Effector memory CD4-positive, alpha-beta T cell (primary cell): ENCODE results near the gene ZBTB9.
A peak's percentile ranks its signal among the peaks of the same experiment; 100 is the strongest.

Source experiments
- DNase-seq, 3 donors: peaks; one replicate each; pipeline ENCODE4 v3.0.0-alpha.2; 2020
- H3K27ac ChIP-seq: 2 replicates; pipeline ENCODE4 v1.7.0; 2013; ENCODE audit warnings: mild to moderate bottlenecking, low read length, moderate library complexity; ENCODE audit not compliant: insufficient read depth, poor library complexity, severe bottlenecking
- H3K27me3 ChIP-seq: replicated peaks from 2 replicates; pipeline ENCODE4 v1.7.0; 2013; ENCODE audit warnings: mild to moderate bottlenecking, low read length; ENCODE audit not compliant: insufficient read depth, control insufficient read depth, poor library complexity, severe bottlenecking
- H3K36me3 ChIP-seq: 2 replicates; pipeline ENCODE4 v1.7.0; 2013; ENCODE audit warnings: mild to moderate bottlenecking, low read length, moderate library complexity; ENCODE audit not compliant: control insufficient read depth, insufficient read depth
- H3K4me1 ChIP-seq: 2 replicates; pipeline ENCODE4 v1.7.0; 2013; ENCODE audit warnings: low read length, mild to moderate bottlenecking; ENCODE audit not compliant: control insufficient read depth, insufficient read depth, poor library complexity, severe bottlenecking
- H3K4me3 ChIP-seq: 2 replicates; pipeline ENCODE4 v1.7.0; 2013; ENCODE audit warnings: low read length, low read depth, mild to moderate bottlenecking; ENCODE audit not compliant: insufficient read depth, poor library complexity, severe bottlenecking
- H3K9me3 ChIP-seq: 2 replicates; pipeline ENCODE4 v1.7.0; 2013; ENCODE audit warnings: mild to moderate bottlenecking, low read length, moderate library complexity; ENCODE audit not compliant: control insufficient read depth

The ZBTB9 gene

DNA sequence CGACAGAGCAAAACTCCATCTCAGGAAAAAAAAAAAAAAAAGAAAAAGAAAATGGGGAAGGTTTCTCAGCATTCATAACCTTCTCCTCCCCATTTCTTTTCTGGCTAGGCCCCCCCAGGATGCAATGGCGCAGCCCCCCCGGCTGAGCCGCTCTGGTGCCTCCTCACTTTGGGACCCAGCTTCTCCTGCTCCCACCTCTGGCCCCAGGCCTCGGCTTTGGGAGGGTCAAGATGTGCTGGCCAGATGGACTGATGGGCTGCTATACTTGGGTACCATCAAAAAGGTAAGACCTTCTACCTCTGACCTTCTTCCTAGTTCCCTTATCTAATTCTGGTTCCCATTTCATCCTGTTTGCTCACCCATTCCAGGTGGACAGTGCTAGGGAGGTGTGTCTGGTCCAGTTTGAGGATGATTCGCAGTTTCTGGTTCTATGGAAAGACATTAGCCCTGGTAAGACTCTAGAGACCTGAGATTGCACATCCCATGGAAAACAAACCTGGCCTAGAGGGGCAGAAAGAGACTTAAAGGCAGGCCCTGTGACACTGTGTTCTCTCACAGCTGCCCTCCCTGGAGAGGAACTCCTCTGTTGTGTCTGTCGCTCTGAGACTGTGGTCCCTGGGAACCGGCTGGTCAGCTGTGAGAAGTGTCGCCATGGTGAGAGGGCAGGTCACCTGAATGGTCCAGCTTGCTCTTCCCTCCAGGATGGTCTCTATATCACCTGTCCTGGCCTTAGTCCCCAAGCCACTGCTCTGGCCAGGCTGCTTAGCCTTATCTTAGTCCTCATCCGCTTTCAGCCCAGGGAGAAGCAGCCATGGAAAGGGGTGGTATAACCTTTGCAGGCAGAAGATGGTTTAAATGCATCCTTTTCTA lies 42.0 kb upstream of the ZBTB9 start:
- no peak for DNase-seq
- H3K9me3 ChIP-seq, result no peaks in the 10 kb centered on the region
- H3K36me3 ChIP-seq, result peaks cover 39% of the 10 kb centered on the region
- peaks cover 49% of the 10 kb centered on the region for H3K4me1 ChIP-seq
- H3K4me3 ChIP-seq, result no peak overlapping the region
- peak overlapping the region; percentile 99 for H3K27ac ChIP-seq
- H3K27me3 ChIP-seq, result no peaks in the 10 kb centered on the region

DNA sequence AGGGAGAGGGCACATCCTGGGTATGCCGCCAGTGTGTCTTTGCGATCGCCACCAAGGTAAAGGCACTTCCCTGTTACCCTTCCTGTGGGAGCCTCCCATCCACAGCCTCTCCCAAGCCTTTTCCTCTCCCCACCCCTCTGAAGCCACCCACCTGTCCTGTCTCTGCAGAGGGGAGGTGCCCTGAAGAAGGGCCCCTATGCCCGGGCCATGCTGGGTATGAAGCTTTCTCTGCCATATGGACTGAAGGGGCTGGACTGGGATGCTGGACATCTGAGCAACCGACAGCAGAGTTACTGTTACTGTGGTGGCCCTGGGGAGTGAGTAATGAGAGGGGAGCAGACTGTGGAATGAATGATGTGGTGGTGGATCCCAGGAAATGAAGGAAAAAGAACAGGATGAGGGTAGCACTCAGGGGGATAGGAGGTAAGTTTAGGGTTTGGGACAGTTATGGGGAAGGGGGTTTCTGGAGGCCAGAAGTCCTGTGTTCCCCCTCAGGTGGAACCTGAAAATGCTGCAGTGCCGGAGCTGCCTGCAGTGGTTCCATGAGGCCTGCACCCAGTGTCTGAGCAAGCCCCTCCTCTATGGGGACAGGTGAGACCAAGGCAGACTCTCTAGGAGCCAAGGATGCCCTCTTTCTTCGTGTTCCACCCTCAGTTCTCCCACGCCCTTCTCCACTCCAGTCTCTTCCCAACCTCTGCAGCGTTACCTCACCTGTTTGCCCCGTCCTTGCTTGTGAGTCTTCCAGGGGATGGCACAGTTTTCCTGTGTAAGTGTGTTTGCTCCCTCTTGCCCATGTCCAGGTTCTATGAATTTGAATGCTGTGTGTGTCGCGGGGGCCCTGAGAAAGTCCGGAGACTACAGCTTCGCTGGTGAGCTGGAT lies 40.9 kb upstream of the ZBTB9 start:
- H3K9me3 ChIP-seq, result no peaks in the 10 kb centered on the region
- no peak overlapping the region for H3K4me3 ChIP-seq
- peaks cover 39% of the 10 kb centered on the region for H3K36me3 ChIP-seq
- H3K4me1 ChIP-seq, result peaks cover 51% of the 10 kb centered on the region
- no peak for DNase-seq
- no peaks in the 10 kb centered on the region for H3K27me3 ChIP-seq
- H3K27ac ChIP-seq, result peak overlapping the region; percentile 99

GRCh38 chr6:33414592-33415271 lies 39.6 kb upstream of the ZBTB9 start:
- Histone ChIP-seq H3K9me3 (no peaks in the 10 kb centered on the region), H3K27ac (no peak overlapping the region), H3K27me3 (no peaks in the 10 kb centered on the region), H3K4me3 (no peak overlapping the region), H3K36me3 (peaks cover 39% of the 10 kb centered on the region), H3K4me1 (peaks cover 56% of the 10 kb centered on the region)
- no peak for DNase-seq

- Histone ChIP-seq H3K4me3 (no peak overlapping the region), H3K36me3 (peaks cover 39% of the 10 kb centered on the region), H3K9me3 (no peaks in the 10 kb centered on the region), H3K27me3 (no peaks in the 10 kb centered on the region), H3K4me1 (peaks cover 54% of the 10 kb centered on the region), H3K27ac (peak overlapping the region; percentile 95)
- DNase-seq, result no peak
Measured at GRCh38 chr6:33415831-33416230, 38.5 kb upstream of the ZBTB9 start.

GRCh38 chr6:33416386-33417127 lies 37.8 kb upstream of the ZBTB9 start:
- DNase-seq, result no peak
- Histone ChIP-seq H3K27ac (peak overlapping the region; percentile 95), H3K9me3 (no peaks in the 10 kb centered on the region), H3K27me3 (no peaks in the 10 kb centered on the region), H3K36me3 (peaks cover 39% of the 10 kb centered on the region), H3K4me1 (peaks cover 51% of the 10 kb centered on the region), H3K4me3 (peak overlapping the region; percentile 63)

DNA sequence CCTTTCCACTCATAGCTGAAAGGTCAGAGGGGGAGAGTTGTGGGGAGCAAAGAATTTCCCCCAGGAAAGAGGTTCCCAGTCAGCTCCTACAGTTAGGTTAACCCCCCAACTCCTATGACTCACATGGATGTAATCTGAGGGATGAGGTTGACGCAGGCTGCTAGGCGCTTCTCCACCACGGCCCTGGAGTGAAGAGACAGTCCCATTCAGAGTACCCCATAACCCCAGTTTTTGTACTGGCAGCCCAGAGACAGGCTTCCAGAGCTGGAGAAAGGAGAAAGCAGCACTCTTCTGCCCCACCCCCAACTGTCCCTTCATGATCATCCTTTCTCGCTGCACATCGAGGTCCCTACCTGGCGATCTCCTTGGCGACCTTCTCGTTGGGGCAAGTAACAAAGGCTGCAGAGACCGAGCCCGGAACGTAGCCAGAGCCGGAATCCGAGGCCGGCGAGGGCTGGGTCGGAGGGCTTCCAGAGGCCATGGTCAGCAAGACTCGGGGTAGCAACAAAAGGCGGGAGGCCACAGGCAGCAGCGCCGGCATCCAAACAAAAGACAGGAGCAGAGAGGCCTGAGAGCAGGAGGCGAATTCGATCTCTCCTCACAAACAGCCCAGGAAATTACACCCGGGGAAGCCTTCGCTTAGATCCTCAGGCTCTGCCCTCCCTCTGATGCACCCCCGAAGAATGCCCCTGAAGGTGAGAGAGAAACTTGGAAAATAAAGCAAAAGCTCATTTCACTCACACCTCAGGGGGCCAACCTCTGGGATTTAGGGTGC lies 37.1 kb upstream of the ZBTB9 start:
- Histone ChIP-seq H3K4me1 (peaks cover 43% of the 10 kb centered on the region), H3K27me3 (no peaks in the 10 kb centered on the region), H3K4me3 (peak overlapping the region; percentile 63), H3K27ac (peak overlapping the region; percentile 95), H3K36me3 (peaks cover 39% of the 10 kb centered on the region), H3K9me3 (no peaks in the 10 kb centered on the region)
- peak in 1 of 3 donors; percentile 24 for DNase-seq

DNA sequence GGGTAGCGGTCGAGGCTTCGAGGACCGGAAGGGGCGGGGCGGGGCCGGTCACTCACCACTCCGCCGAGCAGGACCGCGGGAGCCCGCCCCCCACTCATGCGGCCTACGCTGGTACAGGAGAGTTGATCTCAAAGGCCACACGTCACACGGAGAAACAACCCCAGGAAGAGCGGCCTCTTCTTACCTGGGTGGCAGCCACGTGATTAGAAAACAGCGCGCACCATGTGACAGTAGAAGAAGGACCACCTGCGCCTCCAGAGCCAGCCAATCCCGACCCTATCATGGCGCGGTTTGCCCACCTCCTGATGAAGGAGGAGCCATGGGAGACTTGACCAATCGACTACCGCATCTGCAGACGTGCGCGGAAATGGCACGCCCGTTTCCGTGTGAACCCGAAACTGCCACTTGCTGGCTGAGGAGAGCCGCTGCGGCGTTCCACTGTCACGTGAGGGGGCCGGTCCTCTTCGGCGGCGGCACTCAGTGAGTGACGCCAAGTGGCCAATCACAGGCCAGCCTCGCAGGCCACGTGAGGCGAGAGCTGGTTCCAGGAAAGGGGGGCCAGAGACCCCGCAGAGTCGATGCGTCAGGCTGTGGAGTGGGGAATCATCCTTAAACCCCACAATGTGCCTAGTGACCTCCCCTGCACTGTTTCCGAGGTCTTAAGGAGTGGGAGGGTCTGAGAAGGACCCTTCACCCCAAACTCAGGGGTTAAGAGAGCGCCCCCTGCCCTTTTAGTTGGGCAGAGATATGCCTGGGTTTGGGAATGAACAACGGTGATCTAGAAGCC lies 36.3 kb upstream of the ZBTB9 start, which contains the start of gene CUTA:
CUTA (minus strand) TSS at position 205 of the 787 bp plus-strand sequence; CDS start at position 98, 107 bp downstream.
- H3K9me3 ChIP-seq, result no peaks in the 10 kb centered on the region
- peak within 1 kb of the TSS; percentile 63 for H3K4me3 ChIP-seq
- peak; percentile 99 to 100 (median 99) for DNase-seq
- H3K36me3 ChIP-seq, result peaks cover 31% of the 10 kb centered on the region
- H3K4me1 ChIP-seq, result peaks cover 36% of the 10 kb centered on the region
- peak within 1 kb of the TSS; percentile 95 for H3K27ac ChIP-seq
- no peaks in the 10 kb centered on the region for H3K27me3 ChIP-seq

DNA sequence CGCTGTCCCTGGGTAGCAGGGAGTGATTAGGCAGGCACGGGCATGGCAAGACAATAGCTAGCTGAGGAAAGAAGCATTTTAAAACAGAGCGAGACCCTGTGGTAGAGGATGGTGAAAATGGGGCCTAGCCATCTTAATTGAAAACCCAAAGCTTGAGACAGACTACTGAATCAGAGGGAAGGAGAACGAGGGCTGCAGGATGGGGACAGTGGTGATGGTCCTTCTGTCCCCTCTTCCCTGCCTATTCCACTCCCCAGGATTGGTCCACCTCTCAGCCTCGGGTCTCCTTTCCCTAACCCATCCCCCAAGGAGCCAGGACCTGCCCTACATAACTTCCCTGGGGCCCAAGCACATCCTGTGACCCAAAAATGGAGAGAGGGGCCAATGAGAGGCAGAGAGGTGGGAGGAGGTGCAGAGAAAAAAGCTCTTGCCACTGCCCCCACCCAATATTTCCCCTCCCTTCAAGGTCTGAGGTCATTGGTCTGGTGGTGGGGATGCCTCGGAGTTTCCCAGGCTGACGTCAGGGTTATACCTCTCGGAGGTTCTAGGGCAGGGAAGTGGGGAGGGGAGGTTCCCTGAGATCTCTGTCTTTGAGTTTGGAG lies 35.6 kb upstream of the ZBTB9 start:
- peak; percentile 68 to 80 (median 76) for DNase-seq

More for the DNA sequence above, 35.6 kb upstream of the ZBTB9 start:
- no peaks in the 10 kb centered on the region for H3K9me3 ChIP-seq
- peaks cover 24% of the 10 kb centered on the region for H3K36me3 ChIP-seq
- no peaks in the 10 kb centered on the region for H3K27me3 ChIP-seq
- H3K4me3 ChIP-seq, result peak overlapping the region; percentile 31
- peak overlapping the region; percentile 94 for H3K27ac ChIP-seq
- H3K4me1 ChIP-seq, result peaks cover 33% of the 10 kb centered on the region
